ENCODE results near the gene BCL2. TPM values are rescaled to one million over a fixed set of nuclear protein-coding genes. Genes with fewer than 3 reads are reported as not detected.
"Not testable (repeated sequence)": the region's sequence is repeated elsewhere in the genome, so short reads cannot be mapped to it uniquely, and the experiment has no call there.

Gene BCL2
- polyA plus RNA-seq, 1 experiment: 0.35 TPM

DNA sequence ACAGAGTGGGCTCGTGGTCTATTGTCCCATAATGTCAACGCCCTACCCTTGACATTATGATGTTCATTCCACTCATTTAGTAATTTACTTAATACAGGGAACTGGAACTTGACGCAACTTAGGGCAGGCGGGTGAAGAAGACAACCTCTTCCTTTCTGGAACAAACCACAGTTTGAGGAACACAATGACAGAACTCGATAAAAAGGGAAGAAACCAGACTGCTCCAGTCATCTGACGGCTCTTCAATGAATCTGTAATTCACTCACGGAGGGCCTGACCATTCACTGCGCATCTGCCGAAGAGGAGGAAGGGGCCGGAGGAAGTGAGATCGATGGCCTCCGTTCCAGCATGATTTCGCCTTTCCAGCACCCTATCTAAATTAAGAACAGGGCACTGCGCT is 83.2 kb downstream of the BCL2 start:
- no peak for DNase-seq (ENCODE audit: low read depth, low spot score)
- POLR2A ChIA-PET: no interaction called here
- H3K4me3 ChIP-seq (ENCODE audit: low read depth, low read length): no peak overlapping the region
- TF ChIP-seq, protein P1, sequence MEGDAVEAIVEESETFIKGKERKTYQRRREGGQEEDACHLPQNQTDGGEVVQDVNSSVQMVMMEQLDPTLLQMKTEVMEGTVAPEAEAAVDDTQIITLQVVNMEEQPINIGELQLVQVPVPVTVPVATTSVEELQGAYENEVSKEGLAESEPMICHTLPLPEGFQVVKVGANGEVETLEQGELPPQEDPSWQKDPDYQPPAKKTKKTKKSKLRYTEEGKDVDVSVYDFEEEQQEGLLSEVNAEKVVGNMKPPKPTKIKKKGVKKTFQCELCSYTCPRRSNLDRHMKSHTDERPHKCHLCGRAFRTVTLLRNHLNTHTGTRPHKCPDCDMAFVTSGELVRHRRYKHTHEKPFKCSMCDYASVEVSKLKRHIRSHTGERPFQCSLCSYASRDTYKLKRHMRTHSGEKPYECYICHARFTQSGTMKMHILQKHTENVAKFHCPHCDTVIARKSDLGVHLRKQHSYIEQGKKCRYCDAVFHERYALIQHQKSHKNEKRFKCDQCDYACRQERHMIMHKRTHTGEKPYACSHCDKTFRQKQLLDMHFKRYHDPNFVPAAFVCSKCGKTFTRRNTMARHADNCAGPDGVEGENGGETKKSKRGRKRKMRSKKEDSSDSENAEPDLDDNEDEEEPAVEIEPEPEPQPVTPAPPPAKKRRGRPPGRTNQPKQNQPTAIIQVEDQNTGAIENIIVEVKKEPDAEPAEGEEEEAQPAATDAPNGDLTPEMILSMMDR (IDR thresholded peaks at IDR 0.05; ENCODE audit: low read depth, low read length): no peak
- no peak overlapping the region for H3K27ac ChIP-seq (ENCODE audit: low read depth, low read length)
- CTCF ChIA-PET: interaction anchor here (0.9 kb wide), 1 partner anchor 86 kb away, joined by 3 read pairs; no protein-coding TSS in a partner anchor
- peaks cover 5% of the 10 kb centered on the region for H3K27me3 ChIP-seq (ENCODE audit: control insufficient read depth, insufficient read depth, low read length)
- H3K9me3 ChIP-seq (ENCODE audit: control insufficient read depth, insufficient read depth, low read length): peaks cover 4% of the 10 kb centered on the region; the same call in 1 of the 2 replicates

DNA sequence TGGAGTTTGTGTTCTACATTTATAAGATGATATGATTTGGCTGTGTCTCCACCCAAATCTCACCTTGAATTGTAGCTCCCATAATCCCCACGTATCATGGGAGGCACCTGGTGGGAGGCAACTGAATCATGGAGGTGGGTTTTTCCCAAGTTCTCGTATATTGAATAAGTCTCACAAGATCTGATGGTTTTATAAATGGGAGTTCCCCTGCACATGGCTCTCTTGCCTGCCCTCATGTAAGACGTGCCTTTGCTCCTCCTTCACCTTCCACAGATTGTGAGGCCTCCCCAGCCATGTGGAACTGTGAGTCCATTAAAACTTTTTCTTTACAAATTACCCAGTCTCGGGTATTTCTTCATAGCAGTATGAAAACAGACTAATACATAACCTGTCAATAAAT is 83.6 kb downstream of the BCL2 start:
- CTCF ChIA-PET; DNase-seq (ENCODE audit: low read depth, low spot score); POLR2A ChIA-PET; H3K4me3 ChIP-seq (ENCODE audit: low read depth, low read length); H3K9me3 ChIP-seq (ENCODE audit: control insufficient read depth, insufficient read depth, low read length); H3K27ac ChIP-seq (ENCODE audit: low read depth, low read length); H3K27me3 ChIP-seq (ENCODE audit: control insufficient read depth, insufficient read depth, low read length): not testable (repeated sequence)

DNA sequence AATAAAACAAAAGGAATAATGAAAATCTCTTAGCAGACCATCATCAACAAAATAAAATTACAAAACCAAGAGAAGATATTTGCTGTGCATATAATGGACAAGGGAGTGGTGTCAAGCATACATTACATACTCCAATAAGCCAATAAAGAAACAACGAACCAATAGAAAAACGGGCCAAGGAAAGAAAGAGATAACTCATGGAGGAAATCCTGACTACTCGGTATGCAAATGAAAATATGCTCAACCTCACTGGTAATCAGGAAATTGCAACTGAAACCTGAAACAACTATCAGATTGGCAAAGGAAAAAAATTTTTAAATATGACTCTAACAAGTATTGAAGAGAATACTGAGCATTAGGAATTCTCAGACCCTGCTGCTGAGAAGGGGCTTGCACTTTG is 84.7 kb downstream of the BCL2 start:
- TF ChIP-seq, protein P1 (IDR thresholded peaks at IDR 0.05; ENCODE audit: low read depth, low read length): no peak
- no peak overlapping the region for H3K4me3 ChIP-seq (ENCODE audit: low read depth, low read length)
- H3K9me3 ChIP-seq (ENCODE audit: control insufficient read depth, insufficient read depth, low read length): peaks cover 4% of the 10 kb centered on the region; the same call in 1 of the 2 replicates
- H3K27ac ChIP-seq (ENCODE audit: low read depth, low read length): no peak overlapping the region
- no peak for DNase-seq (ENCODE audit: low read depth, low spot score)
- H3K27me3 ChIP-seq (ENCODE audit: control insufficient read depth, insufficient read depth, low read length): no peaks in the 10 kb centered on the region
- POLR2A ChIA-PET: no interaction called here
- CTCF ChIA-PET: no interaction called here

- Histone ChIP-seq H3K4me3 (ENCODE audit: low read depth, low read length) (no peak overlapping the region), H3K27me3 (ENCODE audit: control insufficient read depth, insufficient read depth, low read length) (no peaks in the 10 kb centered on the region), H3K9me3 (ENCODE audit: control insufficient read depth, insufficient read depth, low read length) (peaks cover 4% of the 10 kb centered on the region; the same call in 1 of the 2 replicates), H3K27ac (ENCODE audit: low read depth, low read length) (no peak overlapping the region)
- TF ChIP-seq, protein P1 (IDR thresholded peaks at IDR 0.05; ENCODE audit: low read depth, low read length): no peak
- DNase-seq (ENCODE audit: low read depth, low spot score): no peak
- POLR2A ChIA-PET: no interaction called here
- CTCF ChIA-PET: no interaction called here
These were observed 85.1 kb downstream of the BCL2 start for GRCh38 chr18:63234432-63234831.

DNA sequence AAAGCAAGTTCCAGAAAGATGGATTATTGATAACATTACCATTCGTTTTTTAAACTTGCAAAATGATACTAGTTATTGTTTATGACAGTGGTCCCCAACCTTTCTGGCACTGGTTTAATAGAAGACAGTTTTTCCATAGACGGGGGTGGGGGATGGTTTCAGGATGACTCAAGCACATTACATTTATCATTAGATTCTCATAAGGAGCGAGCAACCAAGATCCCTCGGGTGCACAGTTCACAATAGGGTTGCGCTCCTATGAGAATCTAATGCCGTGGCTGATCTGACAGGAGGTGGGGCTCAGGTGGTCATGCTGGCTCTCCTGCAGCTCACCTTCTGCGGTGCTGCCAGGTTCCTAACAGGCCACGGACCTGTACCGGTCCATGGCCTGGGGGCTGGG is 86.2 kb downstream of the BCL2 start:
- Histone ChIP-seq H3K4me3 (ENCODE audit: low read depth, low read length) (no peak overlapping the region), H3K27ac (ENCODE audit: low read depth, low read length) (no peak overlapping the region), H3K27me3 (ENCODE audit: control insufficient read depth, insufficient read depth, low read length) (no peaks in the 10 kb centered on the region), H3K9me3 (ENCODE audit: control insufficient read depth, insufficient read depth, low read length) (peaks cover 4% of the 10 kb centered on the region; the same call in 1 of the 2 replicates)
- POLR2A ChIA-PET: no interaction called here
- CTCF ChIA-PET: no interaction called here
- no peak for DNase-seq (ENCODE audit: low read depth, low spot score)
- TF ChIP-seq, protein P1 (IDR thresholded peaks at IDR 0.05; ENCODE audit: low read depth, low read length): no peak

- CTCF ChIA-PET: no interaction called here
- Histone ChIP-seq H3K27me3 (ENCODE audit: control insufficient read depth, insufficient read depth, low read length) (no peaks in the 10 kb centered on the region), H3K27ac (ENCODE audit: low read depth, low read length) (no peak overlapping the region), H3K9me3 (ENCODE audit: control insufficient read depth, insufficient read depth, low read length) (peaks cover 4% of the 10 kb centered on the region; the same call in 1 of the 2 replicates), H3K4me3 (ENCODE audit: low read depth, low read length) (no peak overlapping the region)
- DNase-seq (ENCODE audit: low read depth, low spot score): no peak
- TF ChIP-seq, protein P1 (IDR thresholded peaks at IDR 0.05; ENCODE audit: low read depth, low read length): no peak
- POLR2A ChIA-PET: no interaction called here
These were observed 86.7 kb downstream of the BCL2 start for GRCh38 chr18:63232826-63233225.

All from AG04450 (cell line).